Upper lobe of left lung (tissue), 6 donors: ENCODE measurements around the gene SLC26A2. TPM values are rescaled to one million over a fixed set of nuclear protein-coding genes. Genes with fewer than 3 reads are reported as not detected.

Experiments
- ATAC-seq, 2 donors: fragments of 200-7000 bp; cut with Tn5 transposase; one replicate each; pipeline ENCODE4 v1.9.1; 2022; ENCODE audit warnings: mild to moderate bottlenecking in 2 of 2, moderate library complexity in 2 of 2; ENCODE audit not compliant: low FRiP score in 2 of 2
- DNase-seq, 2 donors: peaks; one replicate each; pipeline ENCODE4 v3.0.0-alpha.2; 2019 to 2020
- H3K27ac ChIP-seq, 4 donors: fragments of 200-600 bp; sonication (generic); one replicate each; pipeline ENCODE4 v1.5.1; 2016 to 2019
- H3K27me3 ChIP-seq, 4 donors: fragments of 200-600 bp; sonication (generic); one replicate each; pipeline ENCODE4 v1.5.1; 2017 to 2019
- H3K36me3 ChIP-seq, 4 donors: fragments of 200-600 bp; sonication (generic); one replicate each; pipeline ENCODE4 v1.5.1; 2016 to 2019
- H3K4me1 ChIP-seq, 4 donors: fragments of 200-600 bp; sonication (generic); one replicate each; pipeline ENCODE4 v1.5.1; 2018 to 2019
- H3K4me3 ChIP-seq, 4 donors: fragments of 200-600 bp; sonication (generic); one replicate each; pipeline ENCODE4 v1.5.1; 2017 to 2019; ENCODE audit warnings: mild to moderate bottlenecking in 2 of 4, moderate library complexity in 1 of 4
- H3K9me3 ChIP-seq, 4 donors: fragments of 200-600 bp; sonication (generic); one replicate each; pipeline ENCODE4 v1.5.1; 2018 to 2019
- EP300 ChIP-seq, 4 donors: sonication (generic); formaldehyde crosslinking; IDR thresholded peaks; one replicate each; pipeline ENCODE4 v1.5.1; 2017; ENCODE audit warnings: antibody characterized with exemption in 4 of 4, control low read depth in 2 of 4
- POLR2A ChIP-seq, 4 donors: fragments of 450-650 bp; IDR thresholded peaks; one replicate each; pipeline ENCODE4 v1.5.1; 2016 to 2017; ENCODE audit warnings: antibody characterized with exemption in 4 of 4, mild to moderate bottlenecking in 2 of 4
- POLR2AphosphoS5 ChIP-seq, 2 donors: sonication (generic); formaldehyde crosslinking; IDR thresholded peaks; one replicate each; pipeline ENCODE4 v1.5.1; 2017; ENCODE audit warnings: antibody characterized with exemption in 2 of 2
- WGBS, 2 donors: methylation state at CpG; one replicate each; pipeline ENCODE4 v1.1.5; 2017 to 2018; 5-methylcytosine and 5-hydroxymethylcytosine counted together
- total RNA-seq, 6 donors: library from RNA; depleted of rRNA in 4 of 6; stranded (reverse); fragments of >200 nt in 4 of 6; gene quantifications; one replicate each; pipeline versions ENCODE4 v1.1.0 to v1.2.1, GENCODE V29; 2016 to 2021
- TF ChIP-seq, protein P1 (sequence below), 6 experiments: fragments of 450-650 bp in 4 of 6; fragments of 200-600 bp in 2 of 6; sonication (generic) in 2 of 6; IDR thresholded peaks; one replicate each; pipeline ENCODE4 v1.5.1; 2016 to 2019; ENCODE audit warnings: antibody characterized with exemption in 6 of 6
- donor health status: DM: no; HTN: no; CAD: no; lungs with moderate emphysema.
- donor health status: DM: no; HTN: yes; CAD: no; lungs with severe emphysema.

The SLC26A2 gene
- total RNA-seq, 6 donors from 2014 or later: 7.3 to 21.6 (median 16.8) TPM

DNA sequence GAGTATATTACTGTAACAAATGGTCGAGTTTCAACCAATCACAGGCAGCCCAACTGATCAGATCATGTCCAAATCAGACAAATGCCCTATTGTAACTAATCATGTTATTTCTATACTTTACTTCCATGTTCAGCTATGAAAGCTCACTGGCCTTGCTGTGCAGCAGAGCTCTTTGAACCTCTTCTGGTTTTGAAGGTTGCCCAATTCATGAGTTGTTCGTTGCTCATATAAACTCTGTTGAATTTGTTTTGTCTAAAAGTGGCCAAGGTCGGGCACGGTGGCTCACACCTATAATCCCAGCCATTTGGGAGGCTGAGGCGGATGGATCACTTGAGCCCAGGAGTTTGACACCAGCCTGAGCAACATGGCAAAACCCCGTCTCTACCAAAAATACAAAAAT lies 37.6 kb upstream of the SLC26A2 start:
- 87 to 89% methylated on average over 4 to 6 of the region's 6 CpGs for WGBS, 2 donors
- H3K4me1 ChIP-seq: no peaks in the 10 kb centered on the region
- H3K36me3 ChIP-seq: no peaks in the 10 kb centered on the region
- no peaks in the 10 kb centered on the region for H3K9me3 ChIP-seq
- ATAC-seq (no peak), DNase-seq (no peak)
- no peak overlapping the region for H3K27ac ChIP-seq
- no peak for TF ChIP-seq POLR2A (IDR thresholded peaks at IDR 0.05)
- TF ChIP-seq EP300 (IDR thresholded peaks at IDR 0.05): no peak
- TF ChIP-seq, protein P1, sequence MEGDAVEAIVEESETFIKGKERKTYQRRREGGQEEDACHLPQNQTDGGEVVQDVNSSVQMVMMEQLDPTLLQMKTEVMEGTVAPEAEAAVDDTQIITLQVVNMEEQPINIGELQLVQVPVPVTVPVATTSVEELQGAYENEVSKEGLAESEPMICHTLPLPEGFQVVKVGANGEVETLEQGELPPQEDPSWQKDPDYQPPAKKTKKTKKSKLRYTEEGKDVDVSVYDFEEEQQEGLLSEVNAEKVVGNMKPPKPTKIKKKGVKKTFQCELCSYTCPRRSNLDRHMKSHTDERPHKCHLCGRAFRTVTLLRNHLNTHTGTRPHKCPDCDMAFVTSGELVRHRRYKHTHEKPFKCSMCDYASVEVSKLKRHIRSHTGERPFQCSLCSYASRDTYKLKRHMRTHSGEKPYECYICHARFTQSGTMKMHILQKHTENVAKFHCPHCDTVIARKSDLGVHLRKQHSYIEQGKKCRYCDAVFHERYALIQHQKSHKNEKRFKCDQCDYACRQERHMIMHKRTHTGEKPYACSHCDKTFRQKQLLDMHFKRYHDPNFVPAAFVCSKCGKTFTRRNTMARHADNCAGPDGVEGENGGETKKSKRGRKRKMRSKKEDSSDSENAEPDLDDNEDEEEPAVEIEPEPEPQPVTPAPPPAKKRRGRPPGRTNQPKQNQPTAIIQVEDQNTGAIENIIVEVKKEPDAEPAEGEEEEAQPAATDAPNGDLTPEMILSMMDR (IDR thresholded peaks at IDR 0.05): no peak
- TF ChIP-seq POLR2AphosphoS5 (IDR thresholded peaks at IDR 0.05): no peak
- H3K4me3 ChIP-seq: no peak overlapping the region
- H3K27me3 ChIP-seq: no peaks in the 10 kb centered on the region

DNA sequence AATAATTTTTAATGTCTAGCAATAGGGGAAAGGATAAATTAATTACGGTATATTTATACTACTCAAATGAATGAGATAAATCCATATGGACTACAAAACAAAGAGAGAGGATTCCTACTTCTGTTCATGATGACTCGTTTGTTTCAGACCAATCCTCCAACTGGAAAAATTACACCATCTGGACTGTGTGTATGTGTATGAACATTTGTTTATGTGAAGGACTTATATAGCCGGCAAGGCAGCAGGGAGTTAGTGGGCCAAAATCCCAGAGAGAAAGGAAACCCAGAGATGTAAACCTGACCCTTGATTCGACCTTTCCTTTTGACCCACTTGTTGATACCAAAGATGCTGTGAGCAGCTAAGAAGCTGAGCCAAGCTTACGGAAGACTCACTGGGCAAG lies 36.1 kb upstream of the SLC26A2 start:
- DNase-seq (no peak), ATAC-seq (no peak)
- WGBS, 2 donors: 83 to 86% methylated on average over 5 of the region's 5 CpGs
- no peaks in the 10 kb centered on the region for H3K27me3 ChIP-seq
- no peak overlapping the region for H3K27ac ChIP-seq
- H3K4me1 ChIP-seq: no peaks in the 10 kb centered on the region
- H3K36me3 ChIP-seq: no peaks in the 10 kb centered on the region
- H3K9me3 ChIP-seq: no peaks in the 10 kb centered on the region
- no peak overlapping the region for H3K4me3 ChIP-seq
- TF ChIP-seq EP300 (IDR thresholded peaks at IDR 0.05) (no peak), POLR2A (IDR thresholded peaks at IDR 0.05) (no peak), POLR2AphosphoS5 (IDR thresholded peaks at IDR 0.05) (no peak)
- TF ChIP-seq, protein P1 (IDR thresholded peaks at IDR 0.05): no peak

DNA sequence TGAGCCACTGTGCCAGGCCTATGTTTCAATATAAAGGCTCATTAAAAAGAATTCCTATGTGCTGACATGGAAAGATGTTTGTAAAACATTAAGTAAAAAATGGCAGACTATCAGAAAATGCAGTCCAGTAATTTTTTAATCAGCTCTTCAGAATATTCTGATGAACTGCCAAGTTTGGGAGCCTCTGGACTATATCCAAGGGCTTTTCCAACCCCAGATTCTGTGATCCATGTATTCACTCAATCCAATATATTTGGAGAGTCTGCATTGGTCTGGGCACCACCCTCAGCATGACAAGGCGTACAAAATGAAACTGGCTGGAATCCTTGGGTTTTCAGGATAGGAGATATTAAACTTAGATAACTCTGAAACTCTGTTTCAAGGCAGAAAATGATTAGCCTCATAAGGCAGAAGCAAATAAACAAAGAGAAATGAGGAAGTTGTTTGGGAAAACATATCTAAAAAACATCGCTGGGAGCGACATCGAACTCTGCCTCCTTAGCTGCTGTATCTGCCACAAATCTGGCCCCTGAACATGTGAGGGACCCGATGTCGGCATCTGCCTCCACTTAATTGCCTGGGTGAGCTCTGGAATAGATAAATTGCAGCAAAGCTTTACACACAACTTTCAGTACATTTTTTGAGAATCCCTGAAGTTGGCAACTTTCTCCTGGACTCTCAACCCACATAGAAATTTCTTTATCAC lies 30.4 kb upstream of the SLC26A2 start:
- TF ChIP-seq, protein P1 (IDR thresholded peaks at IDR 0.05): no peak
- TF ChIP-seq POLR2A (IDR thresholded peaks at IDR 0.05) (no peak), EP300 (IDR thresholded peaks at IDR 0.05) (no peak), POLR2AphosphoS5 (IDR thresholded peaks at IDR 0.05) (no peak)
- WGBS, 2 donors: 64 to 65% methylated on average over 6 of the region's 6 CpGs
- ATAC-seq (no peak), DNase-seq (no peak)
- Histone ChIP-seq H3K36me3 (no peaks in the 10 kb centered on the region), H3K27me3 (no peaks in the 10 kb centered on the region), H3K27ac (no peak overlapping the region), H3K4me3 (peak overlapping the region in 2 of 4 donors; percentile 19 to 26), H3K4me1 (peaks cover 0 to 5% (median 0%) of the 10 kb centered on the region in 4 donors), H3K9me3 (no peaks in the 10 kb centered on the region)

DNA sequence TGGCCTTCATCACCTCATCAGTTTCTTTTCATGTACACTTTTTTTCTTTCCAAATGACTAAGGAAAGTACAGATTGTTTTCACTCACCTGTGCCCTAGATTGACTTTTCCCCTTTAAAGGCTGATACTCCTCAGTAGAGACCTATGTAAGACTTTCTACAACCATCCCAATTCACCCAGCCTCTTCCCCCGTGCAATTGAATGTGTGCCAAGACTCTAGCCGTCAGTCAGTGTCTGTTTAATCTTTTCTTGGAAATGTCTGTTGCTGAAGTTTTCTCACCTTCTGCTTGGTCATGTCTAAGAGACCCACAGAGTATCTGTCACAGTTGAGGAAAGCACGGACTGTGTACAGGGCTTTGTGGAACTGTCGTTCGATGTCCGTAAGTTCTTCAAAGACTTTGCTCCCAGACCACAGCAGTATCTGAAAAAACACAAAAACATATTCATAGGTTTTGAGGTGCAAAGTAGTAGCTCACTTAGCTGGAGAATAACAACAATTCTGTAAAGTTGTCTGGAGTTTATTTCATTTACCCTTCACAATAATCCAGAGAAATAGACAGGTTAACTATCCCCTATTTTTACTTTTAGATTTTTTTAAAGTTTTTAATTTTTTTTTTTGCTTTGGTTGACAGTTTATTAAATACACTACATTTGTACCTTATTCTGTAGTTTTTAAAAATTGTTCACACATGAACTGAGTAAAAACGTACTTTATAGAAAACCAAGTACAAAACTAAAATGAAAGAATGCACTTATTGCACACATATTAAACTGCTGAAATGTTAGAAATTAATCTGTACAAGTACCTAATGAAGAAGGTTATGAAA lies 29.6 kb upstream of the SLC26A2 start:
- no peak for DNase-seq
- Histone ChIP-seq H3K4me3 (peak overlapping the region in 1 of 4 donors; percentile 19), H3K27ac (no peak overlapping the region), H3K27me3 (no peaks in the 10 kb centered on the region), H3K4me1 (peaks cover 0 to 5% (median 0%) of the 10 kb centered on the region in 4 donors), H3K9me3 (no peaks in the 10 kb centered on the region), H3K36me3 (no peaks in the 10 kb centered on the region)
- no peak for TF ChIP-seq POLR2A (IDR thresholded peaks at IDR 0.05)
- 68 to 73% methylated on average over 7 of the region's 7 CpGs for WGBS, 2 donors
- no peak for ATAC-seq

DNA sequence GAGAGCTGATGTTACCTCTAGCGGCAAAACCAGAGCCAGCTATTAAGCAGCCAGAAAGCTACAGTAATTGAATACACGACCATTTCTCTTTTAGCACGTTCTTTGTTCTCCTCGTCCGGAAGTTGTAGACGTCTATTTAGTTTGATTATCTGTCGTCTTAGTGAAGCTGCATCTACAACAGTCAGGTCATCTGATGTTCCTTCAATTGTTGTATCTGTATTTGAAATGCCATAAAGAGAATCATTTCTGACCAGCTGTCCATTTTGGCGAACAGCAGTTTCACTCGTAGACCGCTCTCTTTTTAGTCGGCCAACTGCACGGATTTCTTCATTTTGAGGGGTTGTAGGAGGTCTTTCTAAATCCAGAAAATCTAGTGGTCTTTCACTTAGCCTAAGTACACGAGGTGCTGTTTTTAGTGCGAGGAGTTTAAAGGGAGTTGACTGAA lies 28.5 kb upstream of the SLC26A2 start:
- ATAC-seq: no peak
- peaks cover 0 to 5% (median 0%) of the 10 kb centered on the region in 4 donors for H3K4me1 ChIP-seq
- no peak for DNase-seq
- WGBS, 2 donors: 72 to 76% methylated on average over 14 of the region's 14 CpGs
- no peaks in the 10 kb centered on the region for H3K9me3 ChIP-seq
- TF ChIP-seq EP300 (IDR thresholded peaks at IDR 0.05) (no peak), POLR2A (IDR thresholded peaks at IDR 0.05) (no peak)
- TF ChIP-seq, protein P1 (IDR thresholded peaks at IDR 0.05): no peak
- no peaks in the 10 kb centered on the region for H3K36me3 ChIP-seq
- H3K27me3 ChIP-seq: no peaks in the 10 kb centered on the region
- H3K4me3 ChIP-seq: peak overlapping the region in 2 of 4 donors; percentile 26 to 27
- no peak overlapping the region for H3K27ac ChIP-seq
